B cell (primary cell): ENCODE data around the gene CDC42EP4. TPM values are rescaled to one million over a fixed set of nuclear protein-coding genes. Genes with fewer than 3 reads are reported as not detected.

ENCODE experiments used
- ATAC-seq: fragments of 200-7000 bp; cut with Tn5 transposase; one replicate; pipeline ENCODE4 v1.10.0; 2021; ENCODE audit warnings: low read depth, mild to moderate bottlenecking, moderate number of reproducible peaks, moderate library complexity
- CTCF ChIA-PET: fragments of 350-600 bp; sonication (Branson Sonifier 250); formaldehyde crosslinking; loops from one replicate; lab custom pipeline; 2021; ENCODE audit warnings: antibody characterized with exemption, inconsistent platforms; lab: Charles Lee
- POLR2A ChIA-PET: fragments of 350-600 bp; sonication (Branson Sonifier 250); formaldehyde crosslinking; loops from one replicate; lab custom pipeline; 2021; ENCODE audit warnings: antibody characterized with exemption; lab: Charles Lee
- DNase-seq: peaks from one replicate; pipeline ENCODE4 v3.0.0; 2013
- H2AFZ ChIP-seq: 2 replicates; pipeline ENCODE4 v1.6.1; 2012; ENCODE audit warnings: mild to moderate bottlenecking, low read depth, low read length; ENCODE audit not compliant: insufficient read depth, poor library complexity, severe bottlenecking
- H3K27ac ChIP-seq, 2 donors: 1 replicate in 1 of 2; 2 replicates in 1 of 2; pipeline ENCODE4 v1.5.1; 2012 to 2013; ENCODE audit warnings: low read length in 2 of 2, mild to moderate bottlenecking in 2 of 2, moderate library complexity in 1 of 2
- H3K27me3 ChIP-seq, 4 experiments: fragments of 200-600 bp in 1 of 4; sonication (generic) in 1 of 4; replicated peaks in 1 of 4; 1 replicate in 2 of 4; 2 replicates in 2 of 4; pipeline versions ENCODE4 v1.6.1 to v1.7.0; 2013 to 2016; ENCODE audit warnings: low read length in 3 of 4, mild to moderate bottlenecking in 2 of 4, mixed read lengths in 1 of 4, moderate library complexity in 1 of 4; ENCODE audit not compliant: insufficient read depth in 4 of 4, control insufficient read depth in 3 of 4; ENCODE audit errors: control extremely low read depth in 1 of 4
- H3K36me3 ChIP-seq, 2 experiments: replicated peaks in 1 of 2; 1 replicate in 1 of 2; 2 replicates in 1 of 2; pipeline versions ENCODE4 v1.6.1 to v1.7.1; 2013; ENCODE audit warnings: low read length in 1 of 2; ENCODE audit not compliant: insufficient read depth in 2 of 2, control insufficient read depth in 1 of 2; ENCODE audit errors: control extremely low read depth in 1 of 2, extremely low read depth in 1 of 2
- H3K4me1 ChIP-seq, 2 donors: fragments of 200-600 bp in 1 of 2; sonication (generic) in 1 of 2; 1 replicate in 1 of 2; 2 replicates in 1 of 2; pipeline versions ENCODE4 v1.5.1 to v1.6.1; 2013 to 2017; ENCODE audit warnings: low read length in 2 of 2; ENCODE audit not compliant: control insufficient read depth in 2 of 2, insufficient read depth in 2 of 2
- H3K4me2 ChIP-seq: replicated peaks from 2 replicates; pipeline ENCODE3; 2012; ENCODE audit warnings: mild to moderate bottlenecking, low read depth, low read length; ENCODE audit not compliant: poor library complexity, severe bottlenecking
- H3K4me3 ChIP-seq, 5 experiments: fragments of 200-600 bp in 1 of 5; sonication (generic) in 1 of 5; 1 replicate in 3 of 5; 2 replicates in 2 of 5; pipeline versions ENCODE4 v1.5.1 to v1.7.0; 2011 to 2016; ENCODE audit warnings: low read length in 4 of 5, mild to moderate bottlenecking in 4 of 5, low read depth in 2 of 5, control low read depth in 1 of 5, moderate library complexity in 1 of 5; ENCODE audit not compliant: insufficient read depth in 1 of 5; ENCODE audit errors: control extremely low read depth in 1 of 5, extremely low read depth in 1 of 5
- H3K79me2 ChIP-seq: fragments of 200-600 bp; sonication (generic); one replicate; pipeline ENCODE4 v1.6.0; 2016; ENCODE audit warnings: low read length; ENCODE audit not compliant: control insufficient read depth, insufficient read depth
- H3K9ac ChIP-seq: fragments of 200-600 bp; sonication (generic); 2 replicates; pipeline ENCODE4 v1.6.1; 2017; ENCODE audit warnings: mild to moderate bottlenecking, low read length, moderate library complexity
- H3K9me3 ChIP-seq, 3 donors: one replicate each; pipeline versions ENCODE4 v1.6.1 to v1.7.1; 2013; ENCODE audit warnings: low read length in 2 of 3; ENCODE audit not compliant: control insufficient read depth in 2 of 3, insufficient read depth in 1 of 3; ENCODE audit errors: control extremely low read depth in 1 of 3
- H4K20me1 ChIP-seq: 2 replicates; pipeline ENCODE4 v1.6.0; 2012; ENCODE audit warnings: mild to moderate bottlenecking, low read length; ENCODE audit not compliant: insufficient read depth, control insufficient read depth, poor library complexity, severe bottlenecking
- H3K27ac Mint-ChIP-seq: one replicate; pipeline ENCODE4 v1.8.0; 2021; ENCODE audit warnings: mixed read lengths
- H3K27me3 Mint-ChIP-seq: one replicate; pipeline ENCODE4 v1.8.0; 2021; ENCODE audit warnings: mixed read lengths
- H3K4me1 Mint-ChIP-seq: one replicate; pipeline ENCODE4 v1.8.0; 2021; ENCODE audit warnings: mixed read lengths
- H3K4me3 Mint-ChIP-seq: one replicate; pipeline ENCODE4 v1.8.0; 2021; ENCODE audit warnings: mixed read lengths
- H3K9me3 Mint-ChIP-seq: one replicate; pipeline ENCODE4 v1.8.0; 2022; ENCODE audit warnings: mixed read lengths; ENCODE audit not compliant: insufficient read depth
- CTCF ChIP-seq: fragments of 200-600 bp; IDR thresholded peaks from one replicate; pipeline ENCODE4 v1.8.0; 2022; ENCODE audit warnings: antibody characterized with exemption, mild to moderate bottlenecking
- EZH2 ChIP-seq: IDR thresholded peaks from 2 replicates; pipeline ENCODE4 v1.6.1; 2012; ENCODE audit warnings: borderline replicate concordance, low read depth, mild to moderate bottlenecking, moderate library complexity, low read length; ENCODE audit not compliant: insufficient read depth, poor library complexity, severe bottlenecking
- WGBS: methylation state at CpG from one replicate; pipeline ENCODE4 v1.1.5; 2013; ENCODE audit warnings: missing lambda C conversion rate; ENCODE audit not compliant: insufficient coverage; 5-methylcytosine and 5-hydroxymethylcytosine counted together
- intact Hi-C: fragments of 100-400 bp; cut with micrococcal nuclease; formaldehyde crosslinking; loops from one replicate; pipeline ENCODE4 v1.10.0; 2022
- polyA plus RNA-seq: library from polyadenylated mRNA; depleted of rRNA; stranded (reverse); fragments of >200 nt; gene quantifications from 2 replicates; pipeline ENCODE4 v1.2.3, GENCODE V29; 2012
- total RNA-seq, 2 donors: library from RNA; stranded (reverse); fragments of 120-200 nt in 1 of 2; gene quantifications; 1 replicate in 1 of 2; 2 replicates in 1 of 2; pipeline versions ENCODE4 v1.2.3 to v1.2.4, GENCODE V29; 2013 to 2022

Gene CDC42EP4
- total and polyA plus RNA-seq, 2 donors (not counting 1 experiment from before 2014, with no cell fraction given) = 0.79 to 2.0 TPM

- POLR2A ChIA-PET = no interaction called here
- Histone ChIP-seq H3K36me3 (no peaks in the 10 kb centered on the region), H3K4me1 (peaks cover 14 to 23% of the 10 kb centered on the region in 2 donors), H2AFZ (no peak overlapping the region), H3K27me3 (peaks cover 0 to 27% (median 5%) of the 10 kb centered on the region in 4 experiments), H3K9me3 (no peaks in the 10 kb centered on the region), H3K27ac (no peak overlapping the region), H3K4me3 (no peak overlapping the region), H3K79me2 (no peaks in the 10 kb centered on the region), H3K4me2 (no peak overlapping the region), H3K9ac (no peak overlapping the region), H4K20me1 (no peaks in the 10 kb centered on the region)
- no peaks in the 10 kb centered on the region for H3K9me3 Mint-ChIP-seq
- H3K27ac Mint-ChIP-seq = no peak overlapping the region
- intact Hi-C loops = no loop called here
- ATAC-seq (no peak), DNase-seq (no peak)
- CTCF ChIA-PET = interaction anchor here (0.6 to 0.7 kb wide), 3 partner anchors 25 to 751 kb away, joined by 3 to 4 read pairs (median 4); no protein-coding TSS in a partner anchor
- H3K4me3 Mint-ChIP-seq = no peak overlapping the region
- peaks cover 14% of the 10 kb centered on the region for H3K4me1 Mint-ChIP-seq
- H3K27me3 Mint-ChIP-seq = peaks cover 7% of the 10 kb centered on the region
- WGBS = 94% methylated on average over 19 of the region's 23 CpGs
- TF ChIP-seq EZH2 (no peak), CTCF (no peak)
Observed at GRCh38 chr17:73308017-73308823, 3.6 kb downstream of the CDC42EP4 start.

GRCh38 chr17:73307130-73307529, 4.7 kb downstream of the CDC42EP4 start:
- no peak for ATAC-seq
- POLR2A ChIA-PET = interaction anchor here (0.5 kb wide), 1 partner anchor 22 kb away, joined by 3 read pairs; no protein-coding TSS in a partner anchor

More at GRCh38 chr17:73307130-73307529, 4.7 kb downstream of the CDC42EP4 start:
- no peaks in the 10 kb centered on the region for H3K9me3 Mint-ChIP-seq
- no peak for DNase-seq
- TF ChIP-seq CTCF (no peak), EZH2 (no peak)
- intact Hi-C loops = no loop called here
- no peak overlapping the region for H3K27ac Mint-ChIP-seq
- H3K4me2 ChIP-seq = no peak overlapping the region
- CTCF ChIA-PET = interaction anchor here (0.6 to 0.7 kb wide), 2 partner anchors 427 to 898 kb away, joined by 4 read pairs; no protein-coding TSS in a partner anchor
- H3K9ac ChIP-seq = no peak overlapping the region
- H3K9me3 ChIP-seq = no peaks in the 10 kb centered on the region
- no peak overlapping the region for H2AFZ ChIP-seq
- no CpG with 5 or more reads among the region's 9 CpGs for WGBS
- H3K27ac ChIP-seq = no peak overlapping the region
- peaks cover 7% of the 10 kb centered on the region for H3K27me3 Mint-ChIP-seq
- no peaks in the 10 kb centered on the region for H3K36me3 ChIP-seq
- no peak overlapping the region for H3K4me3 ChIP-seq
- H4K20me1 ChIP-seq = no peaks in the 10 kb centered on the region
- H3K4me3 Mint-ChIP-seq = no peak overlapping the region
- peaks cover 14 to 19% of the 10 kb centered on the region in 2 donors for H3K4me1 ChIP-seq
- peaks cover 0 to 27% (median 5%) of the 10 kb centered on the region in 4 experiments for H3K27me3 ChIP-seq
- H3K4me1 Mint-ChIP-seq = peaks cover 14% of the 10 kb centered on the region
- H3K79me2 ChIP-seq = no peaks in the 10 kb centered on the region
